Thymus (tissue), 11 donors: ENCODE data around the gene BCAR3. TPM values are rescaled to one million over a fixed set of nuclear protein-coding genes. Genes with fewer than 3 reads are reported as not detected.
"Not testable (repeated sequence)": the region's sequence is repeated elsewhere in the genome, so short reads cannot be mapped to it uniquely, and the experiment has no call there.

Experiments used
- DNase-seq, 9 donors: peaks; one replicate each; pipeline ENCODE4 v3.0.0-alpha.2; 2013; ENCODE audit warnings: low spot score in 9 of 9, low read depth in 6 of 9, missing footprints in 1 of 9
- H3K27ac ChIP-seq, 2 donors: one replicate each; pipeline ENCODE4 v1.5.1; 2013; ENCODE audit warnings: control low read depth in 1 of 2, low read depth in 1 of 2, low read length in 1 of 2, mild to moderate bottlenecking in 1 of 2, moderate library complexity in 1 of 2
- H3K27me3 ChIP-seq, 2 donors: one replicate each; pipeline ENCODE4 v1.5.1; 2013; ENCODE audit warnings: low read length in 1 of 2; ENCODE audit not compliant: control insufficient read depth in 2 of 2, insufficient read depth in 1 of 2
- H3K36me3 ChIP-seq, 2 donors: one replicate each; pipeline ENCODE4 v1.5.1; 2013; ENCODE audit warnings: low read length in 1 of 2, mild to moderate bottlenecking in 1 of 2, moderate library complexity in 1 of 2; ENCODE audit not compliant: control insufficient read depth in 2 of 2, insufficient read depth in 2 of 2
- H3K4me1 ChIP-seq, 2 donors: one replicate each; pipeline ENCODE4 v1.5.1; 2013; ENCODE audit warnings: low read length in 2 of 2; ENCODE audit not compliant: control insufficient read depth in 2 of 2, insufficient read depth in 2 of 2
- H3K4me3 ChIP-seq, 2 donors: one replicate each; pipeline ENCODE4 v1.5.1; 2013; ENCODE audit warnings: low read length in 2 of 2, control low read depth in 1 of 2, mild to moderate bottlenecking in 1 of 2
- H3K9me3 ChIP-seq, 2 donors: one replicate each; pipeline ENCODE4 v1.5.1; 2013; ENCODE audit warnings: low read length in 1 of 2, mild to moderate bottlenecking in 1 of 2; ENCODE audit not compliant: control insufficient read depth in 2 of 2, insufficient read depth in 1 of 2
- WGBS: extraction: QIAGEN DNeasy Blood & Tissue Kit; methylation state at CpG from one replicate; pipeline ENCODE4 v1.1.7; 2013; 5-methylcytosine and 5-hydroxymethylcytosine counted together
- polyA plus RNA-seq: library from polyadenylated mRNA; stranded (reverse); fragments of 200-250 nt; gene quantifications from one replicate; pipeline ENCODE4 v1.2.3, GENCODE V29; 2013
- total RNA-seq: library from RNA; stranded (reverse); fragments of 120-200 nt; gene quantifications from one replicate; pipeline ENCODE4 v1.2.4, GENCODE V29; 2013
- donor health status: healthy.

BCAR3 gene
- total and polyA plus RNA-seq, 2 donors, result 7.9 to 10.5 TPM

DNA sequence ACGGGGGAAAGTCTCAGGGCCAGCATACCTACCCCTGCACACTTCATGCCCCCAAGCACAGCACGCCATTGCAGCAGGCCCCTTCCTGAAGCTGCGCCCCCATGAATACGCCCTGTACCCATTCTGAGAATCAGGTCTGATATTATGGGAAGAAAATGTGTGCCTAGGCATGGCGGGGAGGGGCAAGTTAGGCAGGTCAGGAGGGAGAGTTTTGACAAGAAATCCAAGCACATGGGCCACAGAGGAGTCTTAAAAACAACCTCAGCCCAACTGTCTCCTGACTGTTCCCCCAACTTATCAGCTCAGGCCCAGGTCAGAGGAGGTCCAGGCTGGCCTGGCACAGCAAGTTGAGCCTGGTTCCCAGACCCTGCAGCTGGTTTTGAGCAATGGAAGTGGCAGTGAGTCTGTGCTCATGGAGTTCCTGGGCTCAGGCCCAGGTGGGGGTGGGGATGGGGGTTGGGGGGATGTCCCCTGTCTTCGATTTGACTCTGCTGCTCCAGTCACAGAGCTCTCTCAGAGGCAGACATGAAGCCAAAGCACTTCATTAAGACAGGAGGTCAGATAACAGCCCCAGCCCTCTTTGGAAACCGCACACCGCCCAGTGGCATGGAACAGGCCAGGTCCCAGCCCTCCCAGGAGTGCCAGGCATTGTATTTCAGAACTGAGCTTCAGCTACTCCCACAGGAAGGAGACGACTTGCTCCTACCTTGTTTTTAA is 20.6 kb upstream of the BCAR3 start:
- Histone ChIP-seq H3K4me3 (no peak overlapping the region), H3K27ac (peak overlapping the region in 1 of 2 donors; percentile 60), H3K27me3 (no peaks in the 10 kb centered on the region), H3K4me1 (peaks cover 0 to 13% of the 10 kb centered on the region in 2 donors), H3K9me3 (peaks cover 0 to 5% of the 10 kb centered on the region in 2 donors), H3K36me3 (no peaks in the 10 kb centered on the region)
- 97% methylated on average over 9 of the region's 9 CpGs for WGBS
- no peak for DNase-seq

DNA sequence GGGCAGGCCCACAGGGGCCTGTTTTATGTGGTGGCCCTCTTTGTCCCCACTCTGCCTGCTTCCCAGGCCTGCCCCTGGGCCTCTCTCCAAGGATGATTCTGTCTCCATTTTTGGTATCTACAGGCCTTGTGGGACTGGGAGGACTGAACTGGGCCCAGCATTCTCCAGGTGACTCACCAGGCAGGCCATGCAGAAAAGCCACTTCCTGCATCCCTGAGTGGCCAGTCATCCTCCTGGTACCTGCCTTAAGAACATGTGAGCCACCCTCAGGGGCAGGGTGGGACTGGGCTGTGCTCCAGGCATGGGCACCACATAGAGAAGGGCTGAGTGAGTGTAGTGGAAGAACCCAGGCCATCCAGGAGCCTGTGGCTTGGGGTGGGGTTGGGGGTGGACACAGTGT is 20.0 kb upstream of the BCAR3 start:
- Histone ChIP-seq H3K9me3 (peaks cover 0 to 5% of the 10 kb centered on the region in 2 donors), H3K4me1 (peaks cover 0 to 13% of the 10 kb centered on the region in 2 donors), H3K27ac (no peak overlapping the region), H3K4me3 (no peak overlapping the region), H3K27me3 (no peaks in the 10 kb centered on the region), H3K36me3 (no peaks in the 10 kb centered on the region)
- DNase-seq, result no peak

DNA sequence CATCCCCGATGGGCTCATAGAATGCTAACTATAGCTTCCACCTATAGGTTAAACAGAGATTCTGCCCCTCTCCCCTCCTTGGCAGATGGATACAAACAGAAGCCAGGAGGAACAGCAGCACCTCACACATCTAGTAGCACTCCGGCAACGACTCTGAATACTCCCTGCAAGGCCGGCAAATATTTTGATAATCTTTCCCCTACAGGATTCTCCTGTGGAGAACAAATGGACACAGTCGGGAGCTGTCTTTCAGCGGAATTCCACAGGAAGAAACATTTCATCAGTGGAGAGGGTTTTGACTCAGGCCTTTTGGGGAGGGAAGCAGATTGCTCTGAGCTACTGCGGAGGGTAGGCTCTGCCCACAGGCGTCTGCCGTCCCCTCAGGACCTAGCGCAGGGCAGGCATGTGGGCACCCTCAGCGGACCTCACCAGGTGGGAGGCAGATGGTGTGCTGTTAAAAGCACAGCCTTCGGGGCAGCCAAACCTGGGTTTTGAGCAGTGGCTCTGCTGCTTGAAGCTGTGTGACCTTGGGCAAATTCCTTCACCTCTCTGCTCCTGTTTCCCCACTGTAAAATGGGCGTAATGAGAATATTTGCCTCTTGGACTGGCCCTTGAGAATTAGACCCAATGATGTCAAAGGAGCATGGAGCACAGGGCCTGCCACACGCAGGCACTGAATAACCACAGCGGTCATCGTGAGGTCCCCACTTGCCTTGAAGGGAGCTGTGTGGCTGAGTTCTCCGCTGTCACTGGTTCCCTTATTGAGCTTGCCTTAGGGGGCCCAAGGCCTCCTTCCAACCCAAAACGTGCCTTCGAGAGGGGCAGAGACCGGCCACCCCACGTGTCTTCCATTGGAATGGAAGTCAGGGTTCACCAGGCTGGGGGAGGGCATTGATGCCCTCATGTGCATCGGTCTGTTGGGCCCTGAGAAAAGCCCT is 19.2 kb upstream of the BCAR3 start:
- H3K4me3 ChIP-seq, result no peak overlapping the region
- H3K4me1 ChIP-seq, result peaks cover 0 to 13% of the 10 kb centered on the region in 2 donors
- H3K27me3 ChIP-seq, result no peaks in the 10 kb centered on the region
- no peak for DNase-seq
- WGBS, result 97% methylated on average over 22 of the region's 22 CpGs
- no peaks in the 10 kb centered on the region for H3K36me3 ChIP-seq
- peaks cover 0 to 5% of the 10 kb centered on the region in 2 donors for H3K9me3 ChIP-seq
- no peak overlapping the region for H3K27ac ChIP-seq

DNA sequence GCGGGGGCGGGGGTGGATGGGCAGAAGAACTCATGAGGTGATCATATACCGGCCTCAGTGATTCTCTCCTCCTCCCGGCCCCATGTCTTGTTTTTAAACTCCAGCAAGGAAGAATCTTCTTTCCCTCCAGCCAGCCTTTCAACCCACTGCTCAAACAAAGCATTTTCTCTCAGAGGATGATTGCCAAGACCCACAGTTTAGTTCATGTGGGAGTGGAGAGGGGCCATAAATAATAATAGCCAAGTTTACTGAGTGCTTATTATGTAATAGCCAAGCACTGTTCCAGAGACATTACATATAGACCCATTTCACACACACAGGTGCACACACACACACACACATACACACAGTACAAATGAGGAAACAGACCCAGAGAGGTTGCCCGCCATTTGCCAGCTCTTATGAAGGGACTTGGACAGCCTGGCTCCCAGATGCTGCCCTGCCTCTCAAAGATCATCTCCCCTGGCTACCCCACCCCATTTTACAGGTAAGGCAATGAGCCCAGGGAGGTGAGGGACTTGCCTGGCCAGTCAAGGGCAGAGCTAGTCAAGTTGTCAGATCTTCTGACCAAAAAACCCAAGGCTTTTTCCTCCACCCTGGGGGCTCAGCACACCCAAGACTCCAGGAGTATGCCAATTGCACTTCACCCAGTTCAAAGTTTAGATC is 18.0 kb upstream of the BCAR3 start:
- Histone ChIP-seq H3K9me3 (peaks cover 0 to 5% of the 10 kb centered on the region in 2 donors), H3K4me1 (peaks cover 0 to 17% of the 10 kb centered on the region in 2 donors), H3K4me3 (no peak overlapping the region), H3K36me3 (no peaks in the 10 kb centered on the region), H3K27ac (no peak overlapping the region), H3K27me3 (no peaks in the 10 kb centered on the region)
- DNase-seq, result no peak
- 96% methylated on average over 5 of the region's 5 CpGs for WGBS

DNA sequence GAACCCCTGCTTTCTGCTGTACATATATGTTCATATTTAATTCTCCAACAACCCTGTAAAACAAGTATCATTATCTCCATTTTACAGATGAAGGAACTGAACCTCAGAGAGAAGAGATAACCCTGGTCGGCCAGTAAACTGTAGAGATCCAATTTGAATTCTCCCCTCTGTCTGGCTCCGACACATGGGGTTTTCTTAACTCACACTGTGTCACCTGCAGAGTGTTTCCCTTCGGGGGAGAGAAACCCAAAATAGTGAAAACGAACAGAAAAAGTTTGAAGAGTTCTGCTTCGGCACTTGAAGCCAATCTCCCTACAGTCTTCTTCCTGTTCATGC is 17.4 kb upstream of the BCAR3 start:
- Histone ChIP-seq H3K4me3 (no peak overlapping the region), H3K36me3 (no peaks in the 10 kb centered on the region), H3K27ac (no peak overlapping the region), H3K27me3 (no peaks in the 10 kb centered on the region), H3K9me3 (peaks cover 0 to 5% of the 10 kb centered on the region in 2 donors), H3K4me1 (peaks cover 0 to 17% of the 10 kb centered on the region in 2 donors)
- 92% methylated on average over 5 of the region's 5 CpGs for WGBS
- DNase-seq, result no peak

DNA sequence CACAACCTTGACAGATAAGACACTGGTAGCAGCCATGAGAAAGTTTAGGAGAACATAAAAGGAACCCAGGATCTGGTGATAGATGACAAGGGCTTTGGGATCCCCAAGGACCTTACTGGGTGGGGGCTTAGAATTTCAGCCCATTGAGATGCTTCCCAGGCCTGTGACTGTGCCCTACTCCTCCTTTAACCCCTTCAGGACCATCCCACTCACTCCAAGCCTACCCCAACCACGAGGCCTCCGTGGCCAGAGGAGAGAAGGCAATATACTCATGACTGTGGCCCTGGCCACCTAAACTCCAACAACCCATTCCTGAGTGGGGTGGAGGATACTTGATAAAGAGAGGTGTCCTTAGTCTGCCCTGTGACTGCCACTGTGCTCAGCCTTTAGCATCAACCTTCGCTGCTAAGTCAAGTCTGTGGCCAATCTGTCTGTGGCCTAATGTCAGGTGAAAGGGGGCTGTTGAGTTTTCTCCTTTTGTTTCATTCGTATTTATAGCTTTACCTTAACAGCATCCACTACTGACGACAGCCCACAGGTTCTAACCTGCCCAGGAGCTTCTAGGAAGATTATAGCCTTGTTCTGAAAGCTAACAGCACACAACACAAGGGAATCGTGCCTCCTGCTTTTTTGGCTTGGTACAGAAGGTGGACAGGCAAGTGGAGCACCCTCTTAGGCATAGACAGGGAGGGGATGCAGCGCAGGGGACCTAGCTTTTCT is 16.9 kb upstream of the BCAR3 start:
- Histone ChIP-seq H3K4me1 (peaks cover 0 to 21% of the 10 kb centered on the region in 2 donors), H3K36me3 (no peaks in the 10 kb centered on the region), H3K27me3 (no peaks in the 10 kb centered on the region), H3K27ac (no peak overlapping the region), H3K4me3 (no peak overlapping the region), H3K9me3 (peaks cover 0 to 5% of the 10 kb centered on the region in 2 donors)
- DNase-seq, result no peak
- WGBS, result 95% methylated on average over 7 of the region's 7 CpGs

DNA sequence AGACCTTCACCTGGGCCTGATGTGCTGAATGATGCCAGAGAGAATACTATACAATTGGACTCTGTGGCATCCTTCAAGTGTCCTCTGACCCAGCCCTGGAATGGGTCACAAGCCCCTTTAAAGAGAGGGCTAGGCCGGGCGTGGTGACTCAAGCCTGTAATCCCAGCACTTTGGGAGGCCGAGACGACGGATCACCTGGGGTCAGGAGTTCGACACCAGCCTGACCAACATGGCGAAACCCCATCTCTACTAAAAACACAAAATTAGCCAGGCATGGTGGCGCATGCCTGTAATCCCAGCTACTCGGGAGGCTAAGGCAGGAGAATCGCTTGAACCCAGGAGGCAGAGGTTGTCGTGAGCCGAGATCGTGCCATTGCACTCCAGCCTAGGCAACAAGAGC is 15.9 kb upstream of the BCAR3 start:
- H3K27ac ChIP-seq, H3K36me3 ChIP-seq, DNase-seq, H3K4me3 ChIP-seq, H3K27me3 ChIP-seq, H3K9me3 ChIP-seq: not testable (repeated sequence)
- H3K4me1 ChIP-seq, result peaks cover 9 to 25% of the 10 kb centered on the region in 2 donors
- 90% methylated on average over 13 of the region's 13 CpGs for WGBS

DNA sequence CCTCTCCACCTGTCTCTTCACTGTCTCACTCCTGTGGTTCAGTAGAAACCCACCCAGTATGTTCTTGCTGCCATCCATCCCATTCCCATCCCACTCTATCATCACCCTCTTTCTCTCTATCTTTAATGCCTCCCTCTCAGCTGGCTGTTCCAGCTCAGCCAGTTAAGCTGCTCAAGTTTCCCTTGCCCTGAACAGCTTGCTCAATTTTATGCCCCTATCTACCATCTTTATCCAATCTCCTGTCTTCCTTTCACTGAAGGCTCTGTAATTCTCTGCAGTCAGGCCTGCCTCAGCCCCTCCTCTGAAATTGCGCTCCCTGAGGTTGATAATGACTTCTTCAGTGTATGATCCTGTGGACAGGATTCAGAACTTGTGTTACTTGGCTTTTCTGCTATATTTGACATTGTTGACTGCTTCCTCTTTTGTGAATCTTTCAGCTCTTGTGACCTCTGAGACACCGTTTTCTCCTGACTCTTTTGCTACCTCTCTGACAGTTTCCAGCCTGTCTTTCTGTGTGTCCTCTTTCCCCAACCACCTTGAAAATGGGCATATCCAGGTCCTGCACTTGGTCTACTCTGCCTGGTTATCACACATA is 13.9 kb upstream of the BCAR3 start:
- 62% methylated on average over 2 of the region's 2 CpGs for WGBS
- no peaks in the 10 kb centered on the region for H3K36me3 ChIP-seq
- H3K27ac ChIP-seq, result no peak overlapping the region
- no peaks in the 10 kb centered on the region for H3K9me3 ChIP-seq
- no peak overlapping the region for H3K4me3 ChIP-seq
- H3K27me3 ChIP-seq, result no peaks in the 10 kb centered on the region
- H3K4me1 ChIP-seq, result peaks cover 24 to 34% of the 10 kb centered on the region in 2 donors
- DNase-seq, result no peak
